GM12892 (cell line): ENCODE data around the gene FANCE.

ENCODE experiments used
- POLR2A ChIP-seq: IDR thresholded peaks from 2 replicates; pipeline ENCODE4 v1.6.1; 2011; ENCODE audit warnings: low read depth, low read length, control low read depth
- TAF1 ChIP-seq: IDR thresholded peaks from 2 replicates; pipeline ENCODE4 v1.6.1; 2011; ENCODE audit warnings: low read depth, mild to moderate bottlenecking, control low read depth, low read length, borderline replicate concordance

- TF ChIP-seq POLR2A (no peak), TAF1 (no peak)
These were observed 2.4 kb downstream of the FANCE start for GRCh38 chr6:35454391-35455110.
